GM12891 (cell line): Measurements from ENCODE around the gene RASA3.

Experiments
- DNase-seq: peaks from one replicate; pipeline ENCODE4 v3.0.0; 2011; ENCODE audit warnings: low spot score; ENCODE audit not compliant: insufficient read length
- FAIRE-seq: peaks from 2 replicates; lab custom pipeline; 2011; peaks lifted over from hg19 to GRCh38; lab: Jason Lieb, UNC
- PAX5 ChIP-seq: IDR thresholded peaks from 2 replicates; pipeline ENCODE4 v1.6.1; 2011; ENCODE audit warnings: low read length, moderate library complexity, mild to moderate bottlenecking; ENCODE audit not compliant: insufficient read depth, severe bottlenecking
- POLR2A ChIP-seq: IDR thresholded peaks from 2 replicates; pipeline ENCODE4 v1.6.1; 2011; ENCODE audit warnings: low read depth, low read length, control low read depth
- POLR2AphosphoS5 ChIP-seq: IDR thresholded peaks from 2 replicates; pipeline ENCODE4 v1.6.1; 2011; ENCODE audit warnings: low read depth, low read length, control low read depth
- POU2F2 ChIP-seq: IDR thresholded peaks from 2 replicates; pipeline ENCODE4 v1.6.1; 2011; ENCODE audit warnings: low read depth, mild to moderate bottlenecking, control low read depth, low read length, moderate library complexity
- SPI1 ChIP-seq: IDR thresholded peaks from 2 replicates; pipeline ENCODE4 v1.6.1; 2011; ENCODE audit warnings: low read depth, low read length, control low read depth
- TAF1 ChIP-seq: IDR thresholded peaks from 2 replicates; pipeline ENCODE4 v1.6.1; 2011; ENCODE audit warnings: low read depth, low read length, control low read depth

RASA3 gene

GRCh38 chr13:113937073-113937472 is 195.3 kb downstream of the RASA3 start:
- DNase-seq: no peak
- TF ChIP-seq POLR2AphosphoS5 (no peak), POLR2A (no peak), TAF1 (no peak), POU2F2 (no peak), SPI1 (no peak), PAX5 (no peak)
- FAIRE-seq: no peak

- DNase-seq (no peak), FAIRE-seq (no peak)
- no peak for TF ChIP-seq POU2F2
- TF ChIP-seq POLR2AphosphoS5: no peak
- no peak for TF ChIP-seq POLR2A
- no peak for TF ChIP-seq TAF1
- no peak for TF ChIP-seq SPI1
- no peak for TF ChIP-seq PAX5
Observed at GRCh38 chr13:113936166-113936965, 196.1 kb downstream of the RASA3 start.

- no peak for FAIRE-seq
- no peak for TF ChIP-seq POU2F2
- TF ChIP-seq SPI1: no peak
- no peak for TF ChIP-seq PAX5
- no peak for TF ChIP-seq POLR2AphosphoS5
- TF ChIP-seq POLR2A: no peak
- no peak for TF ChIP-seq TAF1
- DNase-seq: no peak
Observed at GRCh38 chr13:113935001-113935844, 197.2 kb downstream of the RASA3 start.

GRCh38 chr13:113934576-113934975 is 197.8 kb downstream of the RASA3 start:
- DNase-seq (no peak), FAIRE-seq (no peak)
- TF ChIP-seq POU2F2 (no peak), TAF1 (no peak), SPI1 (no peak), POLR2AphosphoS5 (no peak), POLR2A (no peak), PAX5 (no peak)

- no peak for TF ChIP-seq SPI1
- no peak for TF ChIP-seq POLR2A
- TF ChIP-seq TAF1: no peak
- no peak for TF ChIP-seq PAX5
- TF ChIP-seq POU2F2: no peak
- no peak for TF ChIP-seq POLR2AphosphoS5
- DNase-seq (no peak), FAIRE-seq (no peak)
Observed at GRCh38 chr13:113933901-113934300, 198.5 kb downstream of the RASA3 start.

GRCh38 chr13:113931841-113932459 is 200.5 kb downstream of the RASA3 start:
- DNase-seq (no peak), FAIRE-seq (no peak)
- TF ChIP-seq SPI1: no peak
- TF ChIP-seq POLR2A: no peak
- TF ChIP-seq POLR2AphosphoS5: no peak
- no peak for TF ChIP-seq TAF1
- no peak for TF ChIP-seq PAX5
- no peak for TF ChIP-seq POU2F2

- DNase-seq: no peak
- FAIRE-seq: peak; percentile 75
Observed at GRCh38 chr13:113930671-113931637, 201.5 kb downstream of the RASA3 start.

GRCh38 chr13:113929628-113930615 is 202.5 kb downstream of the RASA3 start:
- no peak for TF ChIP-seq POU2F2
- no peak for TF ChIP-seq POLR2A
- TF ChIP-seq SPI1: no peak
- TF ChIP-seq POLR2AphosphoS5: no peak
- TF ChIP-seq TAF1: no peak
- TF ChIP-seq PAX5: no peak
- FAIRE-seq: no peak
- DNase-seq: no peak

More at GRCh38 chr13:113930671-113931637, 201.5 kb downstream of the RASA3 start:
- TF ChIP-seq TAF1 (no peak), POLR2AphosphoS5 (no peak), POLR2A (no peak)
